Ectodermal cell (in vitro differentiated cells): ENCODE results near the gene ABHD4.

Experiments
- H3K27ac ChIP-seq: 2 replicates; pipeline ENCODE4 v1.7.0; 2013; ENCODE audit warnings: mild to moderate bottlenecking, low read depth, low read length; ENCODE audit not compliant: insufficient read depth, poor library complexity, severe bottlenecking
- H3K27me3 ChIP-seq: 2 replicates; pipeline ENCODE4 v1.7.0; 2013; ENCODE audit warnings: mild to moderate bottlenecking, low read length; ENCODE audit not compliant: insufficient read depth, control insufficient read depth, poor library complexity, severe bottlenecking
- H3K36me3 ChIP-seq: one replicate; pipeline ENCODE4 v1.7.0; 2013; ENCODE audit warnings: low read length; ENCODE audit not compliant: control insufficient read depth, insufficient read depth
- H3K4me1 ChIP-seq: one replicate; pipeline ENCODE4 v1.7.0; 2013; ENCODE audit warnings: low read length; ENCODE audit not compliant: control insufficient read depth, insufficient read depth
- H3K4me3 ChIP-seq: 2 replicates; pipeline ENCODE4 v1.7.0; 2013; ENCODE audit warnings: low read depth, low read length, control low read depth; ENCODE audit not compliant: insufficient read depth
- H3K9me3 ChIP-seq: 2 replicates; pipeline ENCODE4 v1.7.0; 2013; ENCODE audit warnings: mild to moderate bottlenecking, low read length, moderate library complexity; ENCODE audit not compliant: control insufficient read depth
- WGBS, 2 experiments: methylation state at CpG; one replicate each; pipeline ENCODE4 v1.1.7; 2013; ENCODE audit warnings: missing lambda C conversion rate in 2 of 2; 5-methylcytosine and 5-hydroxymethylcytosine counted together

ABHD4 gene

DNA sequence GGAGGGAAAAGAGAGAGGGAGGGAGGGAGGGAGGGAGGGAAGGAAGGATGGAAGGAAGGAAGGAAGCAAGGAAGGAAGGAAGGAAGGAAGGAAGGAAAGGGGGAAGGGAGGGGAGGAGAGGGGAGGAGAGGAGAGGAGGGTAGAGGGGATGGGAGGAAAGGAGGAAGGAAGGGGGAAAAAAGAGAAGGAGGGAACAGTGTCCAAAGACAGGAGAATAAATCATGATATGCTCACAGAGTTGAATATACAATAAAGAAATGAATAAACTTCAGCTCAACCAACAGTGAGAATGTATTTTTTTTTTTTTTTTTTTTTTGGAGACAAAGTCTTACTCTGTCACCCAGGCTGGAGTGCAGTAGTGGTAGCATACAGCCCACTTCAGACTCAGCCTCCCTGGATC, 42.1 kb downstream of the ABHD4 start:
- no peak overlapping the region for H3K27ac ChIP-seq
- H3K27me3 ChIP-seq, result no peaks in the 10 kb centered on the region
- no peaks in the 10 kb centered on the region for H3K36me3 ChIP-seq
- H3K4me1 ChIP-seq, result no peaks in the 10 kb centered on the region
- H3K9me3 ChIP-seq, result no peaks in the 10 kb centered on the region
- H3K4me3 ChIP-seq, result no peak overlapping the region

DNA sequence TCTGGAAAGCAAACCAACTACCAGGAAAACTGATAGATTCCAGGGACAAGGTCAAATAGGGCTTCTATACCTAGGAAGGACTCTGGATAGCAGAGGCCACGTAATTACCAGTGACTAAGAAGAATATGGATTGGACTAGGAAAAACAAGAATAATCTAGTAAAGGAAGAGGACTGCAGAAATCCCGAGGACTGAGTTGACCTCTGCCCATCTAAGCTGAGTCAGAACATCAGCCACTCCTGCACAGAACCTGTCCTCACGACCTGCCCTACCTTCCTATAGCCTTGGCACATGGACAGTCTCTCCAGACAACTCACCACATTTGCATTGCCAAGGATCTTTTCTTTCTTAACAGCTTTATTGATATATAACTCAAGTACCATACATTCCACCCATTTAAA, 43.7 kb downstream of the ABHD4 start:
- Histone ChIP-seq H3K27me3 (no peaks in the 10 kb centered on the region), H3K36me3 (no peaks in the 10 kb centered on the region), H3K4me3 (no peak overlapping the region), H3K27ac (no peak overlapping the region), H3K4me1 (no peaks in the 10 kb centered on the region), H3K9me3 (no peaks in the 10 kb centered on the region)
- WGBS, 2 experiments, result 73 to 75% methylated on average over 3 of the region's 3 CpGs

DNA sequence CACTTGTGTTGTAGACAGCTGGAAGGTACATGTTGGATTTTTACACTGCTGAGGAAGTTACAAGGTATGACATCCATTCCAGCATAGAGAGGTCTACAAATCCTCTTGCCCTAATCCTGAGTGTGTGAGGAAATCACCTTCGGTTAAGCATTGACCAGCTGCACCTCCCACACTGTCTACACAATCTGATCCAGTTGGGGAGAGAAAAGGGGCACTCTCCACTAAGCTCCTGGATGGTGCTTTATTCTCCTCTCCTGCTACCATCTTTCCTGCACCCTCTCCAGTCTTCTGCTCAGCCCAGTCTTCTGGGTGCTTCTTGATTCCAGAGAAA, 46.2 kb downstream of the ABHD4 start, which contains the start of gene OR6J1:
OR6J1 (minus strand) TSS at position 48 of the 331 bp plus-strand sequence. CDS start 9,541 bp downstream, outside the sequence.
- Histone ChIP-seq H3K36me3 (no peaks in the 10 kb centered on the region), H3K9me3 (no peaks in the 10 kb centered on the region), H3K4me1 (no peaks in the 10 kb centered on the region), H3K4me3 (no peak within 1 kb of the TSS), H3K27ac (no peak within 1 kb of the TSS), H3K27me3 (no peaks in the 10 kb centered on the region)
- WGBS, 2 experiments, result 93 to 100% methylated on average over 1 of the region's 1 CpG

DNA sequence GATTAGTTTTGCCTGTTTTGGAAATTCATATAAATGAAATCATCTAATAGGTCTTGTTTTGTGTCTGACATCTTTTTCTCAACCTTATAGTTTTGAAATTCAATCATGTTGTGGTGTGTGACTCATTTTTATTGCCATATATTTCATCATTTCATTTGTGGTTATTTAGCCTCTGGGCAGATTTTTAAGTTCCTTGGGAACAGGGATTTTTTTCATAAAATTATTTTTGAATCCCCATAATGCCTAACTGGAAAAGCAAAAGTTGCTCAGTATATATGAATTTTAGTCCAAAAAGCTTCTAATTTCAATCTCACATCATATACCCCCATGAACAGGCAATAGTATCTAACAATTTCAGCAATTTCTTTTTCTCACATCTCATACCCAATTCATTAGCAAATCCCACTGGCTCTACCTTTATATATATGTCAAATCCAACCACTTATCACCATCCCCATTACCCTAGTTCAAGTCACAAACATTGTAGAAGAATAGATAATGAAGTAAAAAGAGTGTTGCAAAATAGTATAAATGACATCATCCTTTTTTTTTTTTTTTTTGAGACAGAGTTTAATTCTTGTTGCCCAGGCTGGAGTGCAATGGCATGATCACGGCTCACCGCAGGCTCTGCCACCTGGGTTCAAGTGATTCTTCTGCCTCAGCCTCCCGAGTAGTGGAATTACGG, 48.6 kb downstream of the ABHD4 start:
- H3K27ac ChIP-seq, result no peak overlapping the region
- no peaks in the 10 kb centered on the region for H3K27me3 ChIP-seq
- H3K9me3 ChIP-seq, result no peaks in the 10 kb centered on the region
- 90 to 92% methylated on average over 4 of the region's 4 CpGs for WGBS, 2 experiments
- no peaks in the 10 kb centered on the region for H3K4me1 ChIP-seq
- no peak overlapping the region for H3K4me3 ChIP-seq
- no peaks in the 10 kb centered on the region for H3K36me3 ChIP-seq

DNA sequence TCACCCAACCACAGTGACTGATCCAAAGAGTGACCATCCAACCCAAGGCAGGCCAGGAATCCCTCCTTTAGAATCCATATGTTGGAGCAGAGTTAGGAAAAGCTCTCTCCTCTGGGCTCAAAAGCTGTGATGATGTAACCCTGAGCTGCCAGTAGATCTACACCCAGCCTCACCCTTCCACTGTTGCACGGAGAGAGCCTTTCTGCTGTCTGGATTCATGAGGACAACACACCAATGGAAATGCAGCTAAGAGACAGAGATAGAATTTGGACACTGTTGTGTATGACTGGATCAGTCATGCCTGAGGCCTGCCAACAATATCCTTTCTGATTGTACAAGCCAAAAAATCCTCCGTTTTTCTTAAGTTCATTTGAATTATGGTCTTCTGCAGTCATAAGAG, 50.4 kb downstream of the ABHD4 start:
- WGBS, 2 experiments, result 85 to 87% methylated on average over 2 of the region's 2 CpGs

DNA sequence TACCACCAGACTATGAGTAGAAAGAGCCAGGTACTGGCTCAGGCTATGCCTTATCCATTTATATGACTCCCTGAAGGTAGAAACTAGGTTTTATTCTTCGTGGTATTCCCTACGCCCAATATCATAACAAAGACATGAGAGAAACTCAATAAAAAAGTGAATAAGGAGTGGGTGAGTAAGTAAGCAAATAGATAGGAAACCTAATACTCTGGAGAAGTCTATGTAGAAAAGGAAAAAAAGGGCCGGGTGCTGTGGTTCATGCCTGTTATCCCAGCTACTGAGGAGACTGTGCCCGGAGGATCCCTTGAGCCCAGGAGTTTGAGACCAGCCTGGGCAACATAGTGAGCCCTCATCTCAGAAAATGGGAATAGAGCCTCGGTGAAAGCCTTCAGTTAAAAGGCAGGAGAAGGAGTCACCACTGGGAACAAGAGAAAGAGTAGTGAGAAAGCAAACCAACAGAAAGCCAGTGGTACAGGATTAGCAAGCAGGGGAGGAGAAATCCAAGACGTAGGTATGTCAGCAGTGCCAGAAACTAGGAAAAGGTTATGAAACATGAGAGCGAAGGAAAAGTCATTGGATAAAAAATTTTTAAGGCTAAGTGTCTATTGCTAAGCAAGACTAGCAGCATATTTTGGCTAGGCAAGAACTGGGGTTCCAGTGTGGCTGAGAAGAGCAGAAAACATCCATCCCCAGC, 52.1 kb downstream of the ABHD4 start:
- Histone ChIP-seq H3K36me3 (no peaks in the 10 kb centered on the region), H3K9me3 (no peaks in the 10 kb centered on the region), H3K4me3 (no peak overlapping the region), H3K27me3 (no peaks in the 10 kb centered on the region), H3K4me1 (no peaks in the 10 kb centered on the region), H3K27ac (no peak overlapping the region)
- 88% methylated on average over 5 to 7 of the region's 7 CpGs for whole genome bisulfite sequencing, 2 experiments

More for the DNA sequence above, 50.4 kb downstream of the ABHD4 start:
- H3K27ac ChIP-seq, result no peak overlapping the region
- no peak overlapping the region for H3K4me3 ChIP-seq
- no peaks in the 10 kb centered on the region for H3K27me3 ChIP-seq
- no peaks in the 10 kb centered on the region for H3K9me3 ChIP-seq
- H3K36me3 ChIP-seq, result no peaks in the 10 kb centered on the region
- H3K4me1 ChIP-seq, result no peaks in the 10 kb centered on the region

DNA sequence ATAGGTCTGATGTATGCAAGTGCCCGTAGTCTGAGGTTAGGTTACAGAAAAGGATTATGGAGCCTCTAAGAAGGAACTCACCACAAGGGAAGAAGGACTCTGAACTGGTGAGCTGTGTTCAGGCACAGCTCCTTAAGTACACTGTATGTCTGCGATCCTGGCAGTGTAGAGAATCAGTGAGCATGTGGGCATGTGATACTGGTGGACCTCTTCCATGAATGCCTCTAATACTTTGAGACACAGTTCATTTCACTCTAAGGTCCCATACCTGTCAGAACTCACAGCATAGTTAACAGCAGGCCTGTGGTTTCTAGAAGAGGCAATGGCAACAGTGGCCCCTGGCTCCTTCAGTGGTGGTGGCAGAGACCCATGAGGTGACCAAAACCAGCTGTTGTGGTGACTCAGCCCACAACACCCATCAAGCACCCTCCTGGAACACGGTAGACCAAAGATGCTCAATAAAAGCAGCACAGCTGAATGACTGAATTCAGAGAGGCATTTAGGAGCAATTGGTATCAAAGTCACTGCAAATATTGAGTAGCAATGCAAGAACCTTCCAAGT, 52.9 kb downstream of the ABHD4 start:
- WGBS, 2 experiments, result 80 to 88% methylated on average over 3 of the region's 3 CpGs
- Histone ChIP-seq H3K4me1 (no peaks in the 10 kb centered on the region), H3K27ac (no peak overlapping the region)

DNA sequence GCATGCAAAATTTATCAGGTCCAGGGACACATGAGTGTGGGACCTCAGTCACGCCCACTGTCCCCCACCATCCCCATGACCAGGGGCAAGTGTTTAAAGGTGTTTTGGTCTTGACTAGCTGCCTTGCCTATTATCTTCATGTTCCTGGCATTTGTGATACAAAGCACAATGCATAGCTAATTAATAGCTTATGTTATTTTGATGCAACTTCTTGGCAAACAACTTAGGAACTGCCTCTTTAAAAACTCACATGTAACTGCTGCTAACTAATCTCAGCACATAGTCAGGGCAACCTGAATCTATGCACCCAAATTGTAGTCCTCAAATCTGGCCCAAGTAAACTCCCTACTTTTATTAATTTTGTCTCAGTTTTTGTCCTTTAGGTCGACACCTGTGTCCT, 53.5 kb downstream of the ABHD4 start:
- Histone ChIP-seq H3K4me1 (no peaks in the 10 kb centered on the region), H3K27ac (no peak overlapping the region), H3K9me3 (no peaks in the 10 kb centered on the region), H3K27me3 (no peaks in the 10 kb centered on the region), H3K4me3 (no peak overlapping the region), H3K36me3 (no peaks in the 10 kb centered on the region)
- 80 to 87% methylated on average over 2 of the region's 2 CpGs for WGBS, 2 experiments

More for the DNA sequence above, 52.9 kb downstream of the ABHD4 start:
- Histone ChIP-seq H3K4me3 (no peak overlapping the region), H3K36me3 (no peaks in the 10 kb centered on the region), H3K9me3 (no peaks in the 10 kb centered on the region), H3K27me3 (no peaks in the 10 kb centered on the region)

DNA sequence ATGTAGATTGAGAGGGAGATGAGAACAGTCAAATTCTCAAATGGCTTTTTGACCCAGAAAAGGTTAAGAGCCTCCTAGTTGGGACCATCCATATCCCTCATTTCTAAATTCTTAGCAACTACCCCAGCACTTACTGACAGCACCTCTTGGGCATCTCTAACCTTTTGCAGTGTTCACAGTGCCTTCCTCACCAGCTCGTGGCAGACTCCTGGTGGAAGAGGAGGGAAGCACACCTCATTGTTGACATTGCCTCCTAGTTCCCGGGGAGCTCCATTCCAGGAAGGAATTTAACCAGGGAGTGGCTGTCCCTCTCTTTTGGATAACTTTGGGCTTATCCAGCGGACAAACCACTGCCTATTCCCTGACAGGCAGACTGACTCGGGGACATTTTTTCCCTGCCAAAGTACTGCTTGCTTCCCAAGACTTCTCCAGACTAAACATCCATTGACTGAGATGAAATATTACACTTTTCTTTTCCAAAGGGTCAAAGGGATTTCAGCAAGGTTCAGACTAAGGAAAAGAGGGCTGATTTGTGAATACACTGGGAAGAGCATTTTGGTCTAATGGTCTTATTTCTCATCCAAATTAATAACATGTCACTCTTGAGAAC, 55.0 kb downstream of the ABHD4 start:
- H3K9me3 ChIP-seq, result no peaks in the 10 kb centered on the region
- H3K4me3 ChIP-seq, result no peak overlapping the region
- WGBS, 2 experiments, result 8 to 11% methylated on average over 4 of the region's 4 CpGs
- H3K4me1 ChIP-seq, result peaks cover 5% of the 10 kb centered on the region
- H3K27ac ChIP-seq, result no peak overlapping the region
- H3K27me3 ChIP-seq, result no peaks in the 10 kb centered on the region
- no peaks in the 10 kb centered on the region for H3K36me3 ChIP-seq

DNA sequence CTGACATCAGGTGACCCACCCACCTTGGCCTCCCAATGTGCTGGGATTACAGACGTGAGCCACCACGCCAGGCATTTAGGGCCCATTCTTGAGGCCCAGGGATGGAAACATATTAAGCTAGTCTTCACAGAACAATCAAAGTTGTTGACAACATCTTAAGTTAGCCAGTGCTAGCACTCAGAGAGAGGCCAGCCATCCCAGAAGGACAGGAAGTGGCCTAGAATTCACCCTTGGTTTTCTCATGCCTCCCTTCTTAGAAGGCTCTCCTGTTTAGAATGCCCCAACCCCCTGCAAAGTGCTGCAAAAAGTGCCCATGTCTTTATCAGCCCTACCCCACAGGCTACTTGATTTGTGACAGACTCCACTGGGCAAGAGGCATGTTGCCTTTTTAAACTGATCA, 58.1 kb downstream of the ABHD4 start:
- Histone ChIP-seq H3K4me1 (peaks cover 5% of the 10 kb centered on the region), H3K27ac (no peak overlapping the region), H3K9me3 (no peaks in the 10 kb centered on the region), H3K36me3 (no peaks in the 10 kb centered on the region), H3K27me3 (no peaks in the 10 kb centered on the region), H3K4me3 (no peak overlapping the region)
- WGBS, 2 experiments, result 90 to 94% methylated on average over 2 of the region's 2 CpGs
